Nephron progenitor cell (in vitro differentiated cells): ENCODE data around the gene ACTN4.
"Not testable (repeated sequence)": the region's sequence is repeated elsewhere in the genome, so short reads cannot be mapped to it uniquely, and the experiment has no call there.

ENCODE experiments used
- DNase-seq: peaks from one replicate; pipeline ENCODE4 v3.0.0; 2021
- H3K27ac Mint-ChIP-seq: 2 replicates; pipeline ENCODE4 v1.8.0; 2021; ENCODE audit warnings: mild to moderate bottlenecking, moderate library complexity, mixed read lengths
- H3K27me3 Mint-ChIP-seq: 2 replicates; pipeline ENCODE4 v1.8.0; 2021; ENCODE audit warnings: mild to moderate bottlenecking, low read depth, mixed read lengths; ENCODE audit not compliant: poor library complexity
- H3K36me3 Mint-ChIP-seq: 2 replicates; pipeline ENCODE4 v1.8.0; 2021; ENCODE audit warnings: low read depth, mixed read lengths
- H3K4me1 Mint-ChIP-seq: 2 replicates; pipeline ENCODE4 v1.8.0; 2021; ENCODE audit warnings: mixed read lengths
- H3K4me3 Mint-ChIP-seq: 2 replicates; pipeline ENCODE4 v1.8.0; 2021; ENCODE audit warnings: mild to moderate bottlenecking, moderate library complexity, mixed read lengths
- H3K9me3 Mint-ChIP-seq: 2 replicates; pipeline ENCODE4 v1.8.0; 2021; ENCODE audit warnings: mild to moderate bottlenecking, moderate library complexity, mixed read lengths
- TF ChIP-seq, protein P1 (sequence below): fragments of 200-600 bp; sonication (generic); IDR thresholded peaks from 2 replicates; pipeline ENCODE4 v1.5.0; 2021; ENCODE audit warnings: antibody characterized with exemption

Gene ACTN4

DNA sequence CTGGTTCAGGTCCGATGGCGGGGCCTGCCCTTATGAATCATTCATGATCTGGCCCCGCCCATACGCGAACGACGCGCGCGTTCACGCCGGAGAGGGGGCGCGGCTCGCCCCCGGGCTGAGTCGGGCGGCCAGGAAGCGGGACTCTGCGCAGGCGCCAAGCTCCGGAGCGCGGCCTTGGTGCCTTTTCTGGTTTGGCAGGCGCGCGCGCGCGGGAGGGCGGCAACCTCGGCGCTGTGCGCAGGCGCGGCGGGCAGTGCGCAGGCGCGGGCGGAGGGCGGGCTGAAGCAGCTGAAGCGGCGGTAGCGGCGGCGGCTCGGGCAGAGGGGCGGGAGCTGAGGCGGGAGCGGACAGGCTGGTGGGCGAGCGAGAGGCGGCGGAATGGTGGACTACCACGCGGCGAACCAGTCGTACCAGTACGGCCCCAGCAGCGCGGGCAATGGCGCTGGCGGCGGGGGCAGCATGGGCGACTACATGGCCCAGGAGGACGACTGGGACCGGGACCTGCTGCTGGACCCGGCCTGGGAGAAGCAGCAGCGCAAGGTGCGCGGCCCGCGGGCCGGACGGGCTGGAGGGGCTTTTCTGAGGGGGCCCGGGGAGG is at the start of gene ACTN4:
ACTN4 (plus strand) TSS at position 282 of the 598 bp plus-strand sequence; CDS start at position 379, 97 bp downstream.
- TF ChIP-seq, protein P1, sequence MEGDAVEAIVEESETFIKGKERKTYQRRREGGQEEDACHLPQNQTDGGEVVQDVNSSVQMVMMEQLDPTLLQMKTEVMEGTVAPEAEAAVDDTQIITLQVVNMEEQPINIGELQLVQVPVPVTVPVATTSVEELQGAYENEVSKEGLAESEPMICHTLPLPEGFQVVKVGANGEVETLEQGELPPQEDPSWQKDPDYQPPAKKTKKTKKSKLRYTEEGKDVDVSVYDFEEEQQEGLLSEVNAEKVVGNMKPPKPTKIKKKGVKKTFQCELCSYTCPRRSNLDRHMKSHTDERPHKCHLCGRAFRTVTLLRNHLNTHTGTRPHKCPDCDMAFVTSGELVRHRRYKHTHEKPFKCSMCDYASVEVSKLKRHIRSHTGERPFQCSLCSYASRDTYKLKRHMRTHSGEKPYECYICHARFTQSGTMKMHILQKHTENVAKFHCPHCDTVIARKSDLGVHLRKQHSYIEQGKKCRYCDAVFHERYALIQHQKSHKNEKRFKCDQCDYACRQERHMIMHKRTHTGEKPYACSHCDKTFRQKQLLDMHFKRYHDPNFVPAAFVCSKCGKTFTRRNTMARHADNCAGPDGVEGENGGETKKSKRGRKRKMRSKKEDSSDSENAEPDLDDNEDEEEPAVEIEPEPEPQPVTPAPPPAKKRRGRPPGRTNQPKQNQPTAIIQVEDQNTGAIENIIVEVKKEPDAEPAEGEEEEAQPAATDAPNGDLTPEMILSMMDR, result no peak
- Mint-ChIP-seq H3K27ac (peak within 1 kb of the TSS; percentile 88), H3K9me3 (no peaks in the 10 kb centered on the region), H3K4me3 (peak within 1 kb of the TSS; percentile 97), H3K4me1 (peaks cover 48% of the 10 kb centered on the region), H3K27me3 (peaks cover 10% of the 10 kb centered on the region), H3K36me3 (no peaks in the 10 kb centered on the region)
- DNase-seq, result peak; percentile 100

GRCh38 chr19:38599722-38600121 is 47.7 kb upstream of the ACTN4 start:
- no peaks in the 10 kb centered on the region for H3K36me3 Mint-ChIP-seq
- TF ChIP-seq, protein P1, result no peak
- peaks cover 12% of the 10 kb centered on the region for H3K4me1 Mint-ChIP-seq
- DNase-seq, result no peak
- no peaks in the 10 kb centered on the region for H3K9me3 Mint-ChIP-seq
- no peak overlapping the region for H3K27ac Mint-ChIP-seq
- peaks cover 13% of the 10 kb centered on the region for H3K27me3 Mint-ChIP-seq
- H3K4me3 Mint-ChIP-seq, result no peak overlapping the region

- H3K4me3 Mint-ChIP-seq, DNase-seq, H3K9me3 Mint-ChIP-seq, H3K36me3 Mint-ChIP-seq, H3K27ac Mint-ChIP-seq, H3K4me1 Mint-ChIP-seq: not testable (repeated sequence)
- peaks cover 18% of the 10 kb centered on the region for H3K27me3 Mint-ChIP-seq
Measured at GRCh38 chr19:38602856-38603255, 44.6 kb upstream of the ACTN4 start.

- Mint-ChIP-seq H3K27ac (no peak overlapping the region), H3K27me3 (peaks cover 20% of the 10 kb centered on the region), H3K36me3 (no peaks in the 10 kb centered on the region), H3K4me1 (no peaks in the 10 kb centered on the region), H3K9me3 (no peaks in the 10 kb centered on the region), H3K4me3 (no peak overlapping the region)
- TF ChIP-seq, protein P1, result no peak
- DNase-seq, result no peak
Measured at GRCh38 chr19:38606131-38606530, 41.3 kb upstream of the ACTN4 start.

- TF ChIP-seq, protein P1, result no peak
- no peak overlapping the region for H3K4me3 Mint-ChIP-seq
- peaks cover 10% of the 10 kb centered on the region for H3K27me3 Mint-ChIP-seq
- no peak for DNase-seq
- H3K9me3 Mint-ChIP-seq, result no peaks in the 10 kb centered on the region
- no peaks in the 10 kb centered on the region for H3K36me3 Mint-ChIP-seq
- no peak overlapping the region for H3K27ac Mint-ChIP-seq
- peaks cover 36% of the 10 kb centered on the region for H3K4me1 Mint-ChIP-seq
Measured at GRCh38 chr19:38614289-38614688, 33.2 kb upstream of the ACTN4 start.

DNA sequence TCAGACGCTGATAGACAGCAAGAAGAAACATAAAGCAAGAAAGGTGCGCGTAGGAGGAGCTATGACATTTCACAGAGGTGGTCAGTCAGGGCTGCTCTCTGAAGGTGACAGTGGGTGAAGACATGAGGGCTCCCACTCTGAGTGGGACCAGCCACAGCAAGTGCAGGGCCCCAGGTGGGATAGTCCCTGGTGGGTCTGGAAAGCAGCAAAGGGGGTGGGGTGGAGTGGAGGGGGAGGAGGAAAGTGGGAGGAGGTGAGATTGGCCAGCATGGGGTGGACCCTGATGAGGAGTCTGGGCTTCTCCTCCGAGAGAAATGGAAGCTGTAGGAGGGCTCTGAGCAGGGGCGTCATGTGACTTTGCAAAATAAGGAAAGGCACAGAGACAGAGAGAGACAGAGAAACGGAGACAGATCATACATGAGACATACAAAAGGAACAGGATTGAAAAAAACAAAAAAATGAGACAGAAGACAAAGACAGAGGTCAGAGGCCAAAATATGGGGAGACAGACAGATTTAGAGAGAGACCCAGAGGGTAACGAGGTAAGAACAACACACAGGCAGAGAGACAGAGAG is 32.4 kb upstream of the ACTN4 start:
- TF ChIP-seq, protein P1, result no peak
- no peak for DNase-seq
- Mint-ChIP-seq H3K36me3 (no peaks in the 10 kb centered on the region), H3K27ac (peak overlapping the region; percentile 50), H3K27me3 (peaks cover 7% of the 10 kb centered on the region), H3K4me1 (peaks cover 44% of the 10 kb centered on the region), H3K9me3 (no peaks in the 10 kb centered on the region), H3K4me3 (no peak overlapping the region)
